ENCODE results near the gene SLC43A3.
"Not testable (repeated sequence)": the region's sequence is repeated elsewhere in the genome, so short reads cannot be mapped to it uniquely, and the experiment has no call there.

SLC43A3 gene

GRCh38 chr11:57403802-57404147 is 23.1 kb downstream of the SLC43A3 start:
- no peak for DNase-seq

DNA sequence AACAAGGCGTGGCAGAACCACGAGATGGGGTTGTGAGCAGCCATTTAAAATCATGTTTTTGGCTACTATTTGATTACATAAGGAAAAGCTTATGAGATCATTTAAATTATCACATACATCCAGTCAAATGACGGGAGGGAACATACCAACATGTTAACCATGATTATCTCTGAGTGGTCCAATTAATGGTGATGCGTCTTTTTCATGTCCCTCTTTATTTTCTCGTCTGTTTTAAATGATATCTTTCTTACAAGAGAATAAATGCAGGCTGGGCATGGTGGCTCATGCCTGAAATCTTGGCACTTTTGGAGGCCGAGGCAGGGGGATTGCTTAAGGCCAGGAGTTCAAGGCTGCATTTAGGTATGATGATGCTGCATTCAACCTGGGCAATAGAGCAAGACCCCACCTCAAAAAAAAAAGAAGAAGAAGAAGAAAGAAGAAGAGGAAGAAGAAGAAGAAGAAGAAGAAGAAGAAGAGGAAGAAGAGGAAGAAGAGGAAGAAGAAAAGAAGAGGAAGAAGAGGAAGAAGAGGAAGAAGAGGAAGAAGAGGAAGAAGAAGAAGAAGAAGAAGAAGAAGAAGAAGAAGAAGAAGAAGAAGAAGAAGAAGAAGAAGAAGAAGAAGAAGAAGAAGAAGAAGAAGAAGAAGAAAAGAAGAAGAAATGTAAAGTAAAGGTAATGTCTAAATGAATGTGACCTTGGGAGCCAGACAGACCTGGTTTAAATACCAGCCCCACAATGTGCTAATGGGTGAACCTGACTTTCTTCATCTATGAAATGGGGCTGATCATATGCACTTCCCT is 23.7 kb downstream of the SLC43A3 start:
- not testable (repeated sequence) for DNase-seq

DNA sequence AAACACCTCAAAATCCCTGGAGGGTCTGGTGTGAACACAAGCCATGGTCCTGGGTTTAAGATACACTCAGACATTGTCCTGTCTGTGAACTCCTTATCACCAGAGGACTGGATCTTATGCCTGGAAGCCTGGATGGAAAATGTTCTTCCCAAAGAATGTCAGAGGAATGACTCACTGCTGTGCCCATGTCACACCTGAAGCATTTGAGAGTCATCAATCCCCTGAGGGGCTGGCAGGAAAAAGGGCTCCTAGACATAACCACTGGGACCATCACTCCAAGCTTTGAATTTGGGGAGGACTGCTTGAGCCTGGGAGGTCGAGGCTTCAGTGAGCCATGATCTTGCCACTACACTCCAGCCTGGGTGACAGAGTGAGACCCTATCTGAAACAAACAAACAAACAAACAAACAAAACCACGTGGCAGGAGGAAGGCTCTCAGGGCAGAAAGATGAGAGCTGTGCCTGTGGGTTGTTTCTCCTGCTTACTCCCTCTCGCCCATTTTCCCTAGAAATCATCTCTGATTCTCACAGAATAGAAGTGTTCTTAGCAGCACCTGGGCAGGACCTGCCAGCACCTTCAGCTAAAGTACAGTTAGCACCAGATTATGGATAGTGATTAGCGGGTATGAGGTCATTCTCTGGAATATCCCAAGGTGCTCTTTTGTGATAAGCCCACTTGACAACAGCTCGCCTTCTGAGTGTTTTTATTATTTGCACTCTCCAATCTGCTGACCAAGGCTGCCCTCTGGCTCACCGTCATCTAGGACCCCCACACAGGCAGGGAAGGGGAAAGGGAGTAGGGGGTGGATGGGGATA is 24.5 kb downstream of the SLC43A3 start:
- DNase-seq, result peak in 1 of 2 experiments; percentile 56

DNA sequence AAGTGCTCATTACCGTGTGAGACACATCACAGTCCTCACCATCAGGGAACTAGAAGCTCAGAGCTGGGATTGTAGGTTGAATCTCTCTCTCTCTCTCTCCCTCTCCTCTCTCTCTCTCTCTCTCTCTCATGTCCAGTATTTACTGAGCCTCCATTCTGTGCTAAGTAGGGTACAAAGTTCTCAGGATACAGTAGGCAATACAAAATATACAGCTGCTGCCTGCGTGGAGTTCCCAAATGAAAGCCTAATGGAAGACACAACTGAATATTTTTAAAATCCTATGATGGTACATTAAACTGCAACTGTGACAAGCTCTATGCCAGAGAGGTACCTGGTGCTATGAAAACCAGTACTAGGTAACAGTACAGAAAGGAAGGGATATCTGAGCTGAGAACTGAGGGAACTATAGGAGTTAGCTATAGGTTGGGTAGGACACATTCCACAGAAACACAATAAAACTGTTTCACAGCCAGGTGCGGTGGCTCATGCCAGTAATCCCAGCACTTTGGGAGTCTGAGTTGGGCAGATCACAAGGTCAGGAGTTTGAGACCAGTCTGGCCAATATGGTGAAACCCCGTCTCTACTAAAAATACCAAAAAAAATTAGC is 26.8 kb downstream of the SLC43A3 start:
- DNase-seq, result no peak

DNA sequence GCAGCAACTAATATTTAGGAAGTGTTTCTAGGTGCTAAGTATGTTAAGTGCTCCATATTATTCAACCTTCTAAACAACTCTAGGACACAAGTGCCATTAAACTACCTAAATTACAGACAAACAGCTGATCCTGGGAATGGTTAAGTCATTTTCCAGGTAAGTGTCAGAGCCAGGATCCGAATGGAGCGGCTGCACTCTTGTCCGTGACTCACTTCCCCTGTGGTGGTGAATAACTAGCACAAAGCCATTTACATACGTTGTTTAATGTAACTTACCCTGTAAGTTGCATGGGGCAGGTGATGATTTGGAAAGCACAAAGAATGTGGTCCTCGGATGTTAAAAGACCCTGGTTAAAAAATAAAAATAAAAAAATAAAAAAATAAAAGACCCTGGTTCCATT is 27.7 kb downstream of the SLC43A3 start:
- no peak for DNase-seq

DNA sequence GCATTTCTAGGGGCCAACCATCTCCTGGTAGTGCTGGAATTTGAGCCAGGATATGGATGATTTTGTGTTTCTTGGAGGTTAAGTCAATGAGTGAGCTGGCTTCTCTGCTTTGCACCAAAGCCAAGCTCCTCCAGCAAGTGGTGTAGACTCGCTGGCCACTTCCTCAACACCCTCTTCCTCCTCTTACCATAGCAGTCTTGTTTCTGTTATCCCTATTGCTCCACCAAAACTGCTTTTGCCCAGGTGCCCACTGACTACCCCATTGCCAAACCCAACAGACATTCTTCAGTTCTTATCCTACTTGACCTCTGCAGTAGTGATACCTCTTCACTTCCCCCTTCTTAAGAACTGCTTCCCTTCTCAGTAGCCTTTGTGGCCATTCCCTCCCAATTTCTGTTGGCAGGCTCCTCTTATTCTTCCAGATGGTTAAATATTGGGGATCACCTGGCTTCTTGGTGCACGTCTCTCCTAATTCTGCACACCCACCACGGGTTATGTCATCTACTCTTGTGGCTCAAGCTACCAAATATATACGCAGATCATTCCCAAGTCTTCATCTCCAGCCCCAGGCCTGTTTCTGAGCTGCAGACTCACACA is 29.4 kb downstream of the SLC43A3 start:
- DNase-seq, result no peak

DNA sequence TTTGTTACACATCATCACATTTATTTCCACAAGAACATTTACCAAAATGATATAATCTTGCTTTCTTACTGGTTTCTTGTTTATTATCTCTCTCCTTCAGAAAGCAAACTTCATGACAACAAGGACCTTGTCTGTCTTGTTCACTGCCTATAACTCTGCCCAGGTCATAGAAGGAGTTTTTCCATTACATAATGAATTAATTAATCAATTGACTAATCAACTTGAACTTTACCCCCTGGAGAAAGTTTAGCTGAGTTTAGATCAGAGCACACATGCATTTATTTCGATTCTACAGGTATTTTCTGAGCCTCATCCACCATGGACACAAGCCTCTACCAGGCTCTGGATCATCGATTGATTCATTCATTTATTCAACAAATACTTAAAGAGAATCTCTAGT is 30.2 kb downstream of the SLC43A3 start:
- no peak for DNase-seq

DNA sequence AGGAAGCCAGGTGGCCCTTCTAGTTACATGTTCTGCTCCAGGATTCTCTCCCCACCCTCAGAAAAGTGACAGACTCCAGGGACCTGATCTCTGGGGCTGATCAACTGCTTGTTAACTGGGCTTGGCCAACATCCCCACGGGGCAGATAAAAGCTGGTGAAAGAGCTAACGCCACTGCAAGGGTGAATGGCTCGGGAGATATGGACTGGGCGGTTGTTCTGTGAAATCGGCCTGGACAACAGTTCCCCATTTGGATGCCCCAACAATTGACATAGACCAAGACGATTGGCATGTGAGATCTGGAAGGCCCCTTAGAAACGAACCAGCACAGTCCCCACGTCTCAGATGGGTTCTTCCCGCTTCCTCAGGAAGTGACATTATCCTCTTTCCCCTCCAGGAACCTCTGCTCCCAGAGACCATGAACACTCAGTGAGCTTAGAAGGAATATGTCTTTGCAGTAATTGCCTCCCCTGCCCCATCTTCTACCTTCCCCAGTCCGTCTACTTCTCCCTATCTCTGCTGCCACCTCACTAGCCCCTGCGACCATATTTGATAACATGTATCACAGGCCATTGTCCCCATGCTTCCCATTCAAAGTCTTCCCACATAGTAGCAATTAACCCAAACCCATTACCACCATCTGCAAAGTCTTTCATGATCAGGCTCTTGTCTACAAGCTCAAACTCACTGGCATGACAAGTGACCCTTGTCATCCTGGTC is 30.9 kb downstream of the SLC43A3 start:
- DNase-seq, result no peak

GRCh38 chr11:57394203-57394965 is 32.5 kb downstream of the SLC43A3 start:
- no peak for DNase-seq

- DNase-seq, result no peak
These were observed 34.2 kb downstream of the SLC43A3 start for GRCh38 chr11:57392763-57393105.

- DNase-seq, result no peak
These were observed 34.7 kb downstream of the SLC43A3 start for GRCh38 chr11:57392066-57392762.

DNA sequence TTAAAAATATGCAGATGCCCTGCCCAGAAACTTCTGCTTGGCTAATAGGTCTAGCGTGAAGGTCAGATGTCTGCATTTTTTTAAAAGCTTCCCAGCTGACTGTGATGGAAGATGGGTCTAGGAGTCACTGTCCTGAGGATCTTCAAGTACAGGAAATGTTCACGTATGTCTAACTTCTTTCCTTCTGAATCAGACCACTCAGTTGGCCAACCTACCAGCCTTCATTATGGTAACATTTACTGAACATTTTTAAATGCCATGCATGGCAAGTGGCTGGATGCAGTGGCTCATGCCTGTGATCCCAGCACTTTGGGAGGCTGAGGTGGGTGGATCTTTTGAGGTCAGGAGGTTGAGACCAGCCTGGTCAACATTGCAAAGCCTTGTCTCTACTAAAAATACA is 35.4 kb downstream of the SLC43A3 start:
- no peak for DNase-seq

- no peak for DNase-seq
These were observed 35.8 kb downstream of the SLC43A3 start for GRCh38 chr11:57391111-57391510.

DNA sequence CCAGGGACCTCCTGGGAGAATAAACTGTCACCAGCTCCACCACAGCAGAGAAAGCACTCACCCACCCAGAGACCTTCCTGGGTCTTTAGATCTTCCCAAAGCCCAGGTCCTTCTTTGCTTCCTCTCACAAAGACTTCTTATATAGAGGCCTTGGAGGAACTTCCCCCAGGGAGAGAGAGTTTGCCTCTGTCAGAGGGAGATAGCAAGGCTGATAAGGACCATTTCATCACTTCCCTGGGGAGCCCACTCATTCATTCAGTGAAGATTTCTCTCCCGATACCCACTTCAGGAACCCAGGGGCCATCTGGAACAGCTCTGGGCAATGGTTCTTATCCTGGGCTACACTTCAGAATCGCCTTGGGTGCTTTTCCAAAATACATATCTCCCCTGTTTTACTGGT is 36.4 kb downstream of the SLC43A3 start, which contains the start of gene PRG2:
Gene PRG2, minus strand, starts transcription at position 116 of the 400 bp plus-strand sequence. CDS start 706 bp downstream, outside the sequence.
- peak in 1 of 2 experiments; percentile 43 for DNase-seq

DNA sequence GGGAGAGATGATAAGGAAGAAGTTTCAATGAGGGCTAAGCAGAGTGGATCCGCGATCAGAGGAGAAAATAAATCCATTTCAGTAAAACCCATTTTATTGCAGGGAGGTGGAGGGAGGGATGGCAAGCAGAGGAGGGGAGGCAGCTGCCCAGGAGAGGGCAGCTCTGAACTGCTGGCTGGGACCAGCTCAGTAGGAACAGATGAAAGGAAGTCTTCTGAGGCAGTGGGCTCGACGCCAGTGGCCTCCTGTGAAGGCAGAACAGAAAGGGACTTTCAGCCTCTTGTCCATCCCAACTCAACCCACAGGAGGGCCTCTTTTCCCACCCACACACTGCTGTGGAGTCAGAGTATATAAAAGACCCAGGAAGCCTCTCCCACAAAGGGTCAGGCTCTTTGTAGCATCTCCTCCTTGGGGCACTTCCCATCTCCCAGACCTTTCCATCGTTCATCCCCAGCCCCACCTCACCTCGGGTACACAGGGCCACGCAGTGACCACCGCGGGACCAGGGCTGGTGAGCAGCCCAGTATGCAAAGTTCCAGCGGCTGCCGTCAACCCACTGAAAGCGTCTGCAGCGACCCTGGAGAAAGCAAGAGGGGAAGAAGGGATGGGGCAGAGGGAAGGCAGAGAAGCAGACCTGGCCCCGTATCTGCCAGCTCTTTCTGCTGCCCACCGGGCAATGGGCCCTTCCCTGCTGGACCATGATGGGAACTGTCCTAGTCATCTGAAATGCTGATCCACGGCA is 39.5 kb downstream of the SLC43A3 start:
- peak in 1 of 2 experiments; percentile 9 for DNase-seq

GRCh38 chr11:57386178-57386940 is 40.6 kb downstream of the SLC43A3 start:
- DNase-seq, result peak; percentile 32 to 86

- DNase-seq, result no peak
These were observed 45.9 kb downstream of the SLC43A3 start, which contains the start of gene PRG3 for GRCh38 chr11:57380975-57381374. Gene PRG3 (minus strand): TSS chr11:57381150. CDS start chr11:57380708, 442 bp downstream.

DNA sequence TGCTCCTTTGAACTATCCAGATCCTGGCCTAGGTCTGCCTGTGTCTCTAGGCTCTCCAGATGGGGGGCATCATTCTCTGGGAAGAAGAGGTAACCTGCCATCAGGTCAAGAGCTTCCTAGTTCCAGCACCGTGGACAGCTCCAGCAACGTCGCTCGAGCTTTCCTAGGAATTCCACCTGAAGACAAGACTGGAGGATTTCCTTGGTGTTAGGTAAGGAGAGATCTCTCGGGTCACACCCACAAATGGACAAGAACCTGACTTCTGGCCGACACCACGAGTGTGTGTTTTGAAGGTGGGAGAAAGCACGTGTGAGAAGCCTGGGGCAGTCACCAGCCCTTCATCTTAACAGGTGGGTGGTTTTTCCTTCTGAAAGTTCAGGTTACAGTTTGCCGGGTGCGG is 47.2 kb downstream of the SLC43A3 start:
- DNase-seq, result no peak

GRCh38 chr11:57378186-57378585 is 48.7 kb downstream of the SLC43A3 start:
- no peak for DNase-seq

DNA sequence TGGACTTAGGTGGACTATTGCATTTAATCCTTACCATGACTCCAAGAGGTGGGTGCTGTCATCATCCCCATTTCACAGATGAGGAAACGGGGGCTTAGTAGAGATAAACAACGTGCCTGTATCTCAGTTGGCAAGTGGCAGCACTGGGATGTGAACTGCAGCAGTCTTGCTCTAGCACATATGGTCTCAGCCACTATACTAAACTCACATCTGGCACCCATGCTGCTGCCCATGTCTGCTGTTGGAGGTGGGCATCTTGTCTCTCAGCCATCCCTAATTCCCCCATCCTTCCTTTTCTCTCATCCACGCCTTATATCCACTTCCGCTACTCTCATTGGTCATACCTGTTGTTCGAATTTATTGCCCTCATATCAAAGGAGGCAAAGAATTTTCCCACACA is 49.8 kb downstream of the SLC43A3 start:
- peak; percentile 59 to 83 for DNase-seq

Data from NCI-H524 (cell line).